ENCODE measurements around the gene CAPNS2.

GRCh38 chr16:55559933-55560516 lies 6.5 kb upstream of the CAPNS2 start:
- no peak for TF ChIP-seq EZH2 (IDR thresholded peaks at IDR 0.05; ENCODE audit: low read depth)
- TF ChIP-seq, protein P1, sequence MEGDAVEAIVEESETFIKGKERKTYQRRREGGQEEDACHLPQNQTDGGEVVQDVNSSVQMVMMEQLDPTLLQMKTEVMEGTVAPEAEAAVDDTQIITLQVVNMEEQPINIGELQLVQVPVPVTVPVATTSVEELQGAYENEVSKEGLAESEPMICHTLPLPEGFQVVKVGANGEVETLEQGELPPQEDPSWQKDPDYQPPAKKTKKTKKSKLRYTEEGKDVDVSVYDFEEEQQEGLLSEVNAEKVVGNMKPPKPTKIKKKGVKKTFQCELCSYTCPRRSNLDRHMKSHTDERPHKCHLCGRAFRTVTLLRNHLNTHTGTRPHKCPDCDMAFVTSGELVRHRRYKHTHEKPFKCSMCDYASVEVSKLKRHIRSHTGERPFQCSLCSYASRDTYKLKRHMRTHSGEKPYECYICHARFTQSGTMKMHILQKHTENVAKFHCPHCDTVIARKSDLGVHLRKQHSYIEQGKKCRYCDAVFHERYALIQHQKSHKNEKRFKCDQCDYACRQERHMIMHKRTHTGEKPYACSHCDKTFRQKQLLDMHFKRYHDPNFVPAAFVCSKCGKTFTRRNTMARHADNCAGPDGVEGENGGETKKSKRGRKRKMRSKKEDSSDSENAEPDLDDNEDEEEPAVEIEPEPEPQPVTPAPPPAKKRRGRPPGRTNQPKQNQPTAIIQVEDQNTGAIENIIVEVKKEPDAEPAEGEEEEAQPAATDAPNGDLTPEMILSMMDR (conservative IDR thresholded peaks at IDR 0.05): no peak

Measured in PC-9 (cell line).